ENCODE results near the gene SLITRK1.

DNA sequence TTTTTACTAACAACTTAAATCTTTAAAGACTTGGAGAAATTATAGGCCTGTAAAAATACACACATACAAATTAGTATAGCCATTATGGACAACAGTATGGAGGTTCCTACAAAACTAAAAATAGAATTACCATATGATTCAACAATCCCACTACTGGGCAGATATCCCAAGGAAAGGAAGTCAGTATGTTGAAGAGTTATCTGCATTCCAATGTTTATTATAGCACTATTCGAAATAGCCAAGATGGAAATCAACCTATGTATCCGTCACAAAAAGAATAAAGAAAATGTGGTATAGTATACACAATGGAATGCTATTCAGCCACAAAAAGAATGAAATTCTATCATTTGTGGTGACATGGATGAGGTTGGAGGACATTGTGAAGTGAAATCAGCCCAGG is 37.2 kb downstream of the SLITRK1 start:
- TF ChIP-seq, protein P1, sequence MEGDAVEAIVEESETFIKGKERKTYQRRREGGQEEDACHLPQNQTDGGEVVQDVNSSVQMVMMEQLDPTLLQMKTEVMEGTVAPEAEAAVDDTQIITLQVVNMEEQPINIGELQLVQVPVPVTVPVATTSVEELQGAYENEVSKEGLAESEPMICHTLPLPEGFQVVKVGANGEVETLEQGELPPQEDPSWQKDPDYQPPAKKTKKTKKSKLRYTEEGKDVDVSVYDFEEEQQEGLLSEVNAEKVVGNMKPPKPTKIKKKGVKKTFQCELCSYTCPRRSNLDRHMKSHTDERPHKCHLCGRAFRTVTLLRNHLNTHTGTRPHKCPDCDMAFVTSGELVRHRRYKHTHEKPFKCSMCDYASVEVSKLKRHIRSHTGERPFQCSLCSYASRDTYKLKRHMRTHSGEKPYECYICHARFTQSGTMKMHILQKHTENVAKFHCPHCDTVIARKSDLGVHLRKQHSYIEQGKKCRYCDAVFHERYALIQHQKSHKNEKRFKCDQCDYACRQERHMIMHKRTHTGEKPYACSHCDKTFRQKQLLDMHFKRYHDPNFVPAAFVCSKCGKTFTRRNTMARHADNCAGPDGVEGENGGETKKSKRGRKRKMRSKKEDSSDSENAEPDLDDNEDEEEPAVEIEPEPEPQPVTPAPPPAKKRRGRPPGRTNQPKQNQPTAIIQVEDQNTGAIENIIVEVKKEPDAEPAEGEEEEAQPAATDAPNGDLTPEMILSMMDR (IDR thresholded peaks at IDR 0.05; ENCODE audit: borderline replicate concordance, extremely low read depth, low read length, poor library complexity, severe bottlenecking), result no peak
- TF ChIP-seq EZH2 (IDR thresholded peaks at IDR 0.05; ENCODE audit: borderline replicate concordance, low read depth, low read length, severe bottlenecking), result no peak
